GM12865 (cell line): ENCODE results near the gene FOXD4.
A peak's percentile ranks its signal among the peaks of the same experiment; 100 is the strongest.
"Not testable (repeated sequence)": the region's sequence is repeated elsewhere in the genome, so short reads cannot be mapped to it uniquely, and the experiment has no call there.

Source experiments
- DNase-seq: peaks from one replicate; pipeline ENCODE4 v3.0.0; 2010; ENCODE audit warnings: low read depth
- H3K4me3 ChIP-seq: 2 replicates; pipeline ENCODE4 v1.5.1; 2011; ENCODE audit warnings: mild to moderate bottlenecking, low read depth, low read length, control low read depth

The FOXD4 gene

DNA sequence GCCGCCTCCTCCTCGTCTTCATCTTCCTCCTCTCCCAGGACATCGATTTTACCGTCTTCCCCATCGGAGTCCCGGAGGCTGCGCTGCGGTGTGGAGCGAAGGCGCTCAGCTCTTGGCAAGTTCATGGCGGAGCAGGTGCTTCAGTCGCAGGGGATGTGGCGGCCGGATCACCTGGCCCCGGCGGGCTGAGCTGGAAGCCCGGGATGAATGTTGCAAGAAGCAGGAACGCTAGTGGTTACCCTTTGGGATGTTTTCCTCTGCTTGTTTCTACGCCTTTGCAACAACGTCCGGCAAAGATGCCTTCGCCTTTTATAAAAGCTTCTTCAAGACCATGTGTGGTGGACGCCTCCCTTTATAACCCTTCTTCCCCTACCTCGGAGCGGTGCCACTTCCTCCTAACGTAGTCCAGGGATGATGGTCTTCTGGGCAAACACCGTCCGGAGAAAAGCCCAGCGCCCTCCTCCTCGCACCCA is at the start of gene FOXD4:
Gene FOXD4, minus strand, starts transcription at position 423 of the 473 bp plus-strand sequence. Its CDS starts 298 bp downstream, at position 125.
- not testable (repeated sequence) for DNase-seq, H3K4me3 ChIP-seq

DNA sequence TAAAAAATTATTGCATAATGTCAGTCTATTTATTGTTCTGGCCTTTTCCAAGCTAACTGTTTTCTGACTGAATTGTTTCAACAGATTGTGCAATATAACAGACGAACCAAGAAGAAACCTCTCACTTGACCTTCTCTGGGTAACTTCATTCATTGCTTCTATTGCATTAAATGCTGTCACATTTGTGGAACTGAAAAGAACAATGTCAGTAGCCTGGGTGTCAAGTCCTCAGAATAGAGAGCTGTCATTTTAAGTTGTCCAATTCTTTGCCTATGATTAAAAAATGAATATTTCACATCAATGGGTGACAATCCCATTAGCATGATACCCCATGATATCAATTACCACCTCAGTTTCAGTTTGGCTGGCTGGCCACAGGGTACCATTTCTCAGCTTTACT is 41.7 kb upstream of the FOXD4 start:
- H3K4me3 ChIP-seq, DNase-seq: not testable (repeated sequence)

DNA sequence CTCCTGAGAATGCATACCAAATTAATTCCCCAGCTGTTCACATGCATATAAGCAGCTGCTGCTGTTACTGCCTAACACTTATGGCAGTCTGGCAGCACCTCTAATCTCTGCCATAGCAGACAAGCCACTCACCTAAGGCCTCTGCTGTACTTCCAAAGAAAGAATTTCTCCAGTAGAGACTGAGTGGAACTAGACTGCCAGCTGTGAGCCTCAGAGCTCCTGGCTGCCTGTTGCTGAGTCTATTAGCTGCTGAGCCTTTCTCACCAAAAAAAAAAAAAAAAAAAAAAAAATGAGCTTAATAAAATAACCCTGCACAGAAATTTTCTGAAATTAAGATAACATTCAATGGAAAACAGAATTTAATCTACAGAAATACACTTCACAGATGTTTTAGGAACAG is 33.0 kb upstream of the FOXD4 start:
- H3K4me3 ChIP-seq, DNase-seq: not testable (repeated sequence)

DNA sequence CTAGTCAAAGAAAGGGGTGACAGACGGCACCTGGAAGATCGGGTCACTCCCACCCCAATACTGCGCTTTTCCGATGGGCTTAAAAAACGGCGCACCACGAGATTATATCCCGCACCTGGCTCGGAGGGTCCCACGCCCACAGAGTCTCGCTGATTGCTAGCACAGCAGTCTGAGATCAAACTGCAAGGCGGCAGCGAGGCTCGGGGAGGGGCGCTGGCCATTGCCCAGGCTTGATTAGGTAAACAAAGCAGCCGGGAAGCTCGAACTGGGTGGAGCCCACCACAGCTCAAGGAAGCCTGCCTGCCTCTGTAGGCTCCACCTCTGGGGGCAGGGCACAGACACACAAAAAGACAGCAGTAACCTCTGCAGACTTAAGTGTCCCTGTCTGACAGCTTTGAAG is 21.7 kb upstream of the FOXD4 start:
- H3K4me3 ChIP-seq, DNase-seq: not testable (repeated sequence)

DNA sequence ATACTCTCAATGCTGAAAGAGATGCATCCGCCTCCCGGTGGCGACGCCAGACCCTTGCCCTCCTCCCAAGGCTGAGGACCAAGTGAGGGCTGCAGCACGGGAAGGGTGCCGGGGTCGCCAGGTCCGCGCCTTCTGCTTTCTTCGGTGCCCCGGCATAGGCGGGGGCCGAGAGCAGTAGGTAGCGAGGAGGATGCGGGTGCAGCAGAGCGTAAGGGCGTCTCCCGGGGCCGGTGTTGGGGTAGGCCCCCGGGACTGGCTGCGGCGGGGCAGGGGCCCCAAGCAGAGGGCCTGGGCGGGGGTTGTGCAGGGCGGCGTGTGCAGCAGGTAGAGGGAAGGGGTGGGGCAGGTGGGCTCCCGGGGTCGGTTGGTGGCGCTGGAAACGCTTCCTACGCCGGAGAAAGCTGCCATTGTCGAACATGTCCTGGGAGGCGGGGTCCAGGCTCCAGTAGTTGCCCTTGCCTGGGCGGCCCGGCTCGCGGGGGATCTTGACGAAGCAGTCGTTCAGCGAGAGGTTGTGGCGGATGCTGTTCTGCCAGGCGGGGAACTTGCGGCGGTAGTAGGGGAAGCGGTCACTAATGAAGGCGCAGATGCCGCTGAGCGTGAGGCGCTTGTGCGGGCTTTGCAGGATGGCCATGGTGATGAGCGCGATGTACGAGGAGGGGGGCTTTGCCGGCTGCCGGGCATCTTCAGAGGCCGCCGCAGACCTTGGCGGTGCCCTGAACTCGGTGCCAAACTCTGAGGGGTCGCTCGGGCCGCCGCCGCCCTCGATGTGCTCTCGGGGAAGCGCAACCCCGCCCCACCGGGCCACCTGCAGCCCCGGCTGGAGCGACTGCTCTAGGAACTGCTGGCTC is 848 bp downstream of the FOXD4 start:
- not testable (repeated sequence) for H3K4me3 ChIP-seq, DNase-seq

DNA sequence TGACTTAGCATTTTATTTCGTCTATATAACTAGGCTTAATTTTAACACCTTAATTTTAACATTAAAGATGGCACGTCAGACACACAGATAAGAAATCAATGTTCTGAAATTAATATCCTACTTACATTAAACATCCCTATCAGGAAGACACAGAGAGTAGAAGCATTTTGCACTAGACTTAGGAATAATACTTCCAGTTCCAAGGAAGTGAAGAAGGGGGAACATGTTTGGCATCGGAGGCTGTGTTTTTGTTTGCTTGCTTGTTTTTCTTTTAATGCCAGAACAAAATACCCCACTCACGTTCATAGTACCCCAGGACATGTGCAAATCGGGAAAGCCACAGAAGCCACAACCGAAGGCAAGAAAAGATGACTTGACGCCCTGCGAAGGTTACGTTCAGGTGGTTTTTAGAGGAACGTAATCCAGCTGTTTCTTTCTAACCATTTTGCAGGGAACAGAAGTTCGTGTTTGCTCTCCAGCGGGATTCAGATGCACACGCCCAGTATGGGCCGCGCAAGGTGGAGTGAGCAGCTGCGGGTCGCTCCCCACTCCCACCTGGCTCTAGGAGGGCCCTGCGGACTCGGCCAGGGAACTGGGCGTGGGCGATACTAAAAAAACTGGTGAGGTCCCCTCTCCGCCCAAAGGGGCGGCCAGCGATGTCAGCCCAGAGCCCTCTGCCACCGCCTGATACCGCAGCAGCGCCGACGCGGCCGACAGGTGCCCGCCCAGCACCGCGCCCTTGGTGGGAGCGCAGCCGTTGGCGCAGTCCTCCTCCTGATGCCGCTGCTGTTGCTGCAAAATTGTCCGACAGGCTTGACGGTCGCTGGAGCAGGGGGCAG is 1.8 kb downstream of the FOXD4 start:
- not testable (repeated sequence) for DNase-seq, H3K4me3 ChIP-seq

DNA sequence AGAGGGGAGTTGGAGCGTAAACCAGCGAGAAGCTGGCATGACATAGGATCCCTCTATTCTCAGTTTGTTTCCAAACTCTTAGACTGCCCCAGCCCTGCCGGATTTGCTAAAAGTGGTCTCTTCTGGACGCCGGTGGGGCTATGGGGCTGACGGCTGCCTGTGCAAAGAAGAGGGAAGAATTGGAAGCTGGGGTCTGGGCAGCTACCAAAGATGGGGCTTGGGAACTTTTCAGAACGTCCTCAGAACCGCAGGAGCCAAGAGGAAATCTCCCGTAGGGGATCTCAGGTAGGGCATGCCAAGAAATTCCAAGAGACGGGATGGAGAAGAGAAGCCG is 3.1 kb downstream of the FOXD4 start:
- not testable (repeated sequence) for H3K4me3 ChIP-seq, DNase-seq

DNA sequence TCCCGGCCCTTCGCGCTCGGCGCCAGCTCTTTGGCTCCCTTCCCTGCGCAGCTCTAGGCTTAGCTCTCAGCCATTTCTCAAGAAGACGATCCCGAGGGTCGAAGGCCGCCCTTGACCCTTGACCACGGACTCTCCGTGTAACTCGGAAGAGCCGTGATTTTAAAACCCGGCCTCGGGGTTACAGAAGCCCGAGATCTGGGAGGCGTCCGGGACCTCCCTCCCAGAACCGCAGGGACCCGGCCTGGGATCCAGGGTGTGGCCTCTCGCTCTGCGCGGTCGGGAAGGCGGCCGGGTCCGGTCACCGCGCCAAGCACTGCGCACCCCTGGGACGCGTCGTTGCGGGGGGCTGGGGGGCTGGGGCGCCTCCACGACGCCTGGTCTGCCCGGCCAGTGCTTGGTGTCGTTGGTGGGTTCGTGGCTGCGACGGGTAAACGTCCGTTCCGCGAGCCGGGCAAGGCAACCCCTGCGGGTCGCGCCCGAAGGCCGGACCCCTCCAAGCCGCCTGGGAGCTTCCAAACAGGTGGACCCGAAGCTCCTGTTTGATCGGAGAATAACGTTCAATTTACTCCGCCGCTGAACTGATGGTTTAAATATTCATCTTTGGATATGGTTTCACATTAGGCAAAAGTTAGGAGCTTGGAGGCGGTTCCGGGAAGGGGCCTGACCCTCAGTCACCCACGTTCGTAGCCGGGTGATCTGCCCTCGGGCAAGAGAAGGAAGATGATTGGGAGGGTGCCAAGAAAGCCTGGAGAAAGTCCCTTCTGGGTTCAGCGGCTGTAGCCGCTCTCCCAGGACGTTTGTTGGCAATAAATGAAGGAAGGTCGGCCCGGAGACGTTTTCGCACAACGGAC is 3.7 kb downstream of the FOXD4 start:
- H3K4me3 ChIP-seq = peak overlapping the region; percentile 61
- DNase-seq = not testable (repeated sequence)

DNA sequence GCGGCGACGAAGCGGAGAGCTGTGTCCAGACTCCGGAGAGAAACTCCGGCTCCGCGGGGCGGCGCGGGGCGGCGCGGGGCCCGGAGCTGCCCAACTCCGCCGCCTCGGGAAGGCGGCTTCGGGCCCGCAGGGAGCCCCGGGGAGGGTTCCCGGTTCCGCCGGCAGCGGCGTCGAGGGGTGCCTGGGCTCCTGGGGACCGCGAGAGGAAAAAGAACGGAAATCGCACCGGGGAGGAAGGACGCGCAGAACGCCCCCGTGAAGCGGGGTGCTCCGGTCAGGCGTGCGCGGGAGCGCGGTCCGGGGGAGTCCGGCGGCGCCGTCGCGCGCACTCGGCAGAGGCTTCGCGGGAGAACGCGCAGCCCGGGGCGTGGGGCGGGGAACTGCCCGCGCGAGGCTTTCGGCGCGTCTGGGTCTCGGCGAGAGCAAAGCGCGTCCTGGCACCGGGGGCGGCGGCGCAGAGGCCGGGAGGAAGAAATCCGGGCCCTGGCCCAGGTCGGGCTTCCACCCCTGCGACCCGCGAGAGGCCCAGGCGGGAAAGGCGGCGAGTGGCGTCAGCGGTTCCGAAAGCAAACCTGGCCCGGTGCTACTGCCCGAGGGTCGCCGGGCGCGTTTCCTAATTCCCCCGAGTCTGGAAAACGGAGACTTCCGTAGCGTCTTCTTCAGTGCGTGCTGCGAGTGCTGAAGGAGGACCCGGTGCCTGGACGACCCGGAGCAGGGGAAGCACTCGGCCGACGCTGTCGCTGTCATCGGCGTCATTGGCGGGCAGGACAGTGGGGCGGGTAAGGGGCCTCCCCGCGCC is 4.5 kb downstream of the FOXD4 start:
- peak overlapping the region; percentile 61 for H3K4me3 ChIP-seq

DNA sequence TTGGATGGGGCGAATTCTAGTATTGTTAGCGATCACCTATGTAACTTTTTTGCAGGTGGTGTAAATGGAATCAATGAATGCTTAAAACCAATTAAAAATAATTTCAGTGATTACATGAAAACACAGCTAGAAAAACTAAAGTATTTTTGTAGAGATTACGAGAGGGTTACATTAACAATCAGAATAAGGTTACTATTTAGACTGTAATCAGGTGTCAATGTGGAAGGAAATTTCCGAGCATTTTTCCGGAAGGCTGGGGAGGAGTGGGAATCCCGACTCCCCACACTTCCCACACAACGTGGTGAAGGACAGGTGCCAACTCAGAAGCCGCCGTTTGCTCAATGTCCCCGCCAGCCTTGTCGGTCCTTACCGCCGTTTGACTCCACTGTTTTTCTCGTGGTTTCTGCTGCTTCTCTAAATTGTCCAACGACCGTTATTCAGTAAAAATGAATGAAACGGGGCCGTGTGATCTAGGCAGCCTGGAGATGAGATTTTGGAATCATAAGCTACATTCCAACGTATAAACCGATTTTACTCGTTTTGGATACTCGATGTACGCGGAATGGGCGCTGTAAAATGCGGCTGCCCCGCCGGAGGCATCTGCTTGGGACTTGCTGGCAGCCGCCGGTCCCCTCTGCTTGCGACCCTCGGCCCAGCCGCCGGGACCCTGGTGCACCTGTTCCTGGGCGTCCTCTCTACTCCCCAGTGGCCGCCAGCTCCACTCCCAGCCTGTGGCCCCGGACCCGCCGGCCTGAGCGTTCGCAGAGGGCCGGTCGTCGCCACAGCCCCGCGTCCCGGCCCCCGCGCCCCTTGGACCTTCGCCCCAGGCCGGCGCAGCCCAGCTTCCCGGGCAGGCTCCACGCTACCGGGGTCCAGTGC is 5.4 kb downstream of the FOXD4 start:
- not testable (repeated sequence) for DNase-seq, H3K4me3 ChIP-seq

More for the DNA sequence above, 4.5 kb downstream of the FOXD4 start:
- DNase-seq = peak; percentile 34

DNA sequence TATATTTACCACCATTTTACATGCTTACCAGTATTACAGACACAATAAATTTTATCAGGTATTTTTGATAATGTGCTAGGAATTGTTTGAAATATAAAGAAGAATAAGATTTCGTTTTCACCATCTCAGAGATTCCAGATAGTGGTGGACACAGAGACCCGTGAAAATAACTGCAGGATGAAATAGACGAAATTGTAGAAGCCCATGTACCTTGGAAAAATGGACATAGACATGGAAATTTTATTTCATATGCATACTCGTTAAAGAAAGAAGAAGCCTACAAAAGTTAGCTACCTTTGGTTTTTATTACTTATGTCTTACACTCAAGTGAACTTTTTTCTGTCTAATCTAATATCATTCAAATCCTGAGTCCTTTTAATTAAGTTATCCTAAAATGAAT is 7.5 kb downstream of the FOXD4 start:
- H3K4me3 ChIP-seq, DNase-seq: not testable (repeated sequence)

DNA sequence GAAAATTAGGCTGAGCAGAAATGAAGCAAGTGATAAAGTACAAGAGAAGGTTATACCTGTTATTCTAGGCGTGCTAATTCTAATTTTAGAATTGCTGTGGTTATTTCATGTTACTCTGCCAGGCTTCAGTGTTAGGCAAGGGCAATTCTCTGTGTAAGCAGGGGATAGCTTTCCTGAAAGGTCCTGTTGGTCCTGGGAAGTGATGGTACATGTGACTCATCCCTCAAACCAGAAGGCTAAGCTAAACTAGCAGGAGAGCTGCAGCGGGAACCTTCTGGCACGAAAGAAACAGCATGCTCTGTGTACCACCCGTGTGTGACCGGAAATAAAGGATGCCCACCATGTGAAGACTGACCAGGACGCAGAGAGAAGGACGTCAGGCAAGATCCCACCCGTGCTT is 8.7 kb downstream of the FOXD4 start:
- DNase-seq, H3K4me3 ChIP-seq: not testable (repeated sequence)

DNA sequence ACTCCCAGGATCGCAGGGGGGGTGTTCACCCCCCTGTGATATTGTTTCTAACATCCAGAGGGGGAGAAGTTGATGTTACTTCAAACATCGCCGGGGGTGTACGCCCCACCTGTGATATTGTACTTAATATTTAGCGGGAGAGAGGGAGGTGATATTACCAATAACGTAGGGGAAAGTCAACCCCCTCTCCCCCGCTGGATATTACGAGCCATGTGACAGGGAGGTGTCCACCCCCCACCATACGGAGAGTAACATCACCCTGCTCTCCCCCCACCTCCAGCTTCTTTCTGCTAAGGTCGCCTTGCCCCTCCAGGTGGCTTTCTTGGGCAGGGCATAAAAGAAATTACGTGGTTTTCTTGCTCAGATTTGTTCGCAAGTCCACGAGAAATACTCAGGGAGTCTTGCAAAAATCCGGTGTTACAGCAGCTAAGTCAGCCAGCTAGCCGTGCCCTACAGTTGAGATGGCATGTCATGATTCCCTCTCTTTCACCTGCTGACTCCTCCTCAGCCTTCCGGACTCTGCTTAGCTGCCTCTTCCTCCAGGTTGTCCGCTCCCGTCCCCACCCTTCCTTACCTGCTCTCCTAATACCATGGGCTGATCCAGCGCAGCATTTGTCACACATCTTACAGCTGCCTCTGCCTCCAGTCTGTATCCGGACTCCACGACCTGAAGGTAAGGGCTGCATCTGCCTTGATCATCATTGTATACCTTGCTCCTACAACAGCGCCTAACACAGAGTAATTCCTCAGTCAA is 9.3 kb downstream of the FOXD4 start:
- DNase-seq, H3K4me3 ChIP-seq: not testable (repeated sequence)

DNA sequence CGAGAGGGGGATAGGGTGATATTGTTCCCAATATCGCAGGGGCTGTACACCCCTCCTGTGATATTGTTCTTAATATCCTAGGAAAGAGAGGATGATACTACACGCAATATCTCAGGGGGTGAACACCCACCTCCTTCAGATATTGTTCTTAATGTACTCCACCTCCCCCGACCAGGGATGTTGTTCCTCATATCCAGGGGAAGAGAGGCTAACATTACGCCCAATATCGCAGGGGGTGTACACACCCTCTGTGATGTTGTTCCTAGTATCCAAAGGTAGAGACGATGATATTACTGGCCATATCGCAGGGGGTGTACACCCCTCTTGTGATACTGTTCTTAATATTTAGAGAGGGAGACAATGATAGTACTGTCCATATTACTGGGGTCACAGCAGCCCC is 12.2 kb downstream of the FOXD4 start:
- H3K4me3 ChIP-seq, DNase-seq: not testable (repeated sequence)

DNA sequence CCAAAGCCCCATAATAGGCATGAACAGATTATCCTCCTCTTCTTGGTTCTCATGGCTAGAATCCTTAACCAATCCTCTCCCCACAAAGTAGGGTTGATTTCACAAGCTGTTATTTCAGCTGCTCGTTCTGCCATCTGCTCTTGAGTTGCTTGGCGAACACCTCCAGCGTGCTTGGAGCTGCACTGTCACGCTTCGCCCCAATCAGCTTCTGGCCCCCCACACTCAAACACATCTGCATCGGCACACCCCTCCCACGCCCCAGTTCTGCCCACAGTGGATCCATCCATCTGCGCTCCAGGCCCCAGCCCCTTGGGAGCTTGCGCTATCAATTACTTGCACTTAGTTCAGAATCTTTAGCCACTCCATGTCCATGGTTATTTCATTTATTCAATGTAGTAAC is 17.8 kb downstream of the FOXD4 start:
- H3K4me3 ChIP-seq, DNase-seq: not testable (repeated sequence)

DNA sequence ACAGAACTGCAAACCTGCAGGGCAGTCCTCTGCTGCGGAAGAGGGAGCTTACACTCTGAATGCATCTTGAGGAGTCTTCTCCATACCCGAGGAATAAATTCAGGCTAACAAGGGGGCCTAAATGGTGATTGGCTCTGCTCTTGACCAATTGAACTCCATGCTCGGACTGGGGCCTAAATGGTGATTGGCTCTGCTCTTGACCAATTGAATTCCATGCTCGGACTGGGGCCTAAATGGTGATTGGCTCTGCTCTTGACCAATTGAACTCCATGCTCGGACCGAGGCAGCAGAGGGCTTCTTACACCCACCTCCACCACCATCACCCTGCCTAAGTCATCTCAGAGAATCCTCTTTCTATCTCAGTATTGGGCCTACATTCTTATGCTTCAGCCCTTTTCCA is 18.4 kb downstream of the FOXD4 start:
- DNase-seq, H3K4me3 ChIP-seq: not testable (repeated sequence)

DNA sequence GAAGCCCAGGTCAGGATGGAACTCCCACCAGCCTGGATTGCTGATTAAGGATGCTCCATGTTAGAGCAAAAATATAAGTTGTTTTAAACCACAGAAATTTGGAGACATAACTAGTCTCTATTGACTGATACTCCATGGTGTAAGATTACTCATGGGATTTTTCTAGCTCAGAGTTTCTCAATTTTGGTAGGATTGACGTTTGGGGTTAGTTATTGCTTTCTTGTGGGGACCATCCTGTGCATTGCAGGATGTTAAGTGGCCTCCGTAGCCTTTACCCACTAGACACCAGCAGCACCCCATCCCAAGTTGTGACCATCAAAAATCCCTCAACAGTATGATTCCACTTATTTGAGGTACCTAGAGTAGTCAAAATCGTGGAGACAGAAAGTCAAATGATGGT is 19.4 kb downstream of the FOXD4 start:
- not testable (repeated sequence) for H3K4me3 ChIP-seq, DNase-seq
